ENCODE results near the gene PLPPR4. TPM values are rescaled to one million over a fixed set of nuclear protein-coding genes. Genes with fewer than 3 reads are reported as not detected.

PLPPR4 gene
- total RNA-seq, 1 donor from 2014 or later, result 0.09 TPM

GRCh38 chr1:99239690-99240089, 24.6 kb upstream of the PLPPR4 start:
- Histone ChIP-seq H3K9ac (no peak overlapping the region), H3K4me2 (no peak overlapping the region), H3K27ac (no peak overlapping the region), H3K4me1 (no peaks in the 10 kb centered on the region), H3F3A (ENCODE audit: low read depth) (no peaks in the 10 kb centered on the region), H4K20me1 (ENCODE audit: low read depth) (no peaks in the 10 kb centered on the region), H3K79me2 (ENCODE audit: low read depth) (no peaks in the 10 kb centered on the region), H3K36me3 (no peaks in the 10 kb centered on the region), H3K27me3 (no peaks in the 10 kb centered on the region), H3K9me3 (ENCODE audit: low read depth) (no peaks in the 10 kb centered on the region), H3K4me3 (no peak overlapping the region), H2AFZ (replicated peaks) (no peak overlapping the region)
- TF ChIP-seq EZH2phosphoT487 (IDR thresholded peaks at IDR 0.05) (no peak), EZH2 (IDR thresholded peaks at IDR 0.05) (no peak), CTCF (IDR thresholded peaks at IDR 0.05) (no peak)
- H3K9me3 Mint-ChIP-seq, result no peaks in the 10 kb centered on the region
- no peak overlapping the region for H3K4me3 Mint-ChIP-seq
- DNase-seq (ENCODE audit: low spot score), result no peak
- no peaks in the 10 kb centered on the region for H3K36me3 Mint-ChIP-seq
- H3K27me3 Mint-ChIP-seq (ENCODE audit: insufficient read depth, low read depth), result no peaks in the 10 kb centered on the region
- no peak overlapping the region for H3K27ac Mint-ChIP-seq
- peaks cover 2% of the 10 kb centered on the region for H3K4me1 Mint-ChIP-seq

- peaks cover 2% of the 10 kb centered on the region for H3K4me1 Mint-ChIP-seq
- Histone ChIP-seq H3K4me3 (no peak overlapping the region), H3K27me3 (no peaks in the 10 kb centered on the region), H3K4me1 (no peaks in the 10 kb centered on the region), H4K20me1 (ENCODE audit: low read depth) (no peaks in the 10 kb centered on the region), H3K79me2 (ENCODE audit: low read depth) (no peaks in the 10 kb centered on the region), H3K27ac (no peak overlapping the region), H3K36me3 (no peaks in the 10 kb centered on the region), H3K9me3 (ENCODE audit: low read depth) (no peaks in the 10 kb centered on the region), H3K9ac (no peak overlapping the region), H3F3A (ENCODE audit: low read depth) (no peaks in the 10 kb centered on the region), H3K4me2 (no peak overlapping the region), H2AFZ (replicated peaks) (no peak overlapping the region)
- H3K9me3 Mint-ChIP-seq, result peaks cover 2% of the 10 kb centered on the region
- no peak overlapping the region for H3K27ac Mint-ChIP-seq
- DNase-seq (ENCODE audit: low spot score), result no peak
- no peaks in the 10 kb centered on the region for H3K27me3 Mint-ChIP-seq (ENCODE audit: insufficient read depth, low read depth)
- H3K4me3 Mint-ChIP-seq, result no peak overlapping the region
- TF ChIP-seq EZH2phosphoT487 (IDR thresholded peaks at IDR 0.05) (no peak), CTCF (IDR thresholded peaks at IDR 0.05) (no peak), EZH2 (IDR thresholded peaks at IDR 0.05) (no peak)
- H3K36me3 Mint-ChIP-seq, result no peaks in the 10 kb centered on the region
Measured at GRCh38 chr1:99240621-99241020, 23.7 kb upstream of the PLPPR4 start.

GRCh38 chr1:99246152-99246551, 18.1 kb upstream of the PLPPR4 start:
- DNase-seq (ENCODE audit: low spot score), result no peak
- H3K4me1 Mint-ChIP-seq, result peaks cover 2% of the 10 kb centered on the region
- no peak overlapping the region for H3K4me3 Mint-ChIP-seq
- H3K9me3 Mint-ChIP-seq, result peaks cover 4% of the 10 kb centered on the region
- Histone ChIP-seq H3K9me3 (ENCODE audit: low read depth) (no peaks in the 10 kb centered on the region), H3K36me3 (no peaks in the 10 kb centered on the region), H3F3A (ENCODE audit: low read depth) (no peaks in the 10 kb centered on the region), H3K4me1 (no peaks in the 10 kb centered on the region), H3K4me3 (no peak overlapping the region), H3K4me2 (no peak overlapping the region), H3K79me2 (ENCODE audit: low read depth) (no peaks in the 10 kb centered on the region), H4K20me1 (ENCODE audit: low read depth) (no peaks in the 10 kb centered on the region), H3K27ac (no peak overlapping the region), H3K9ac (no peak overlapping the region), H2AFZ (replicated peaks) (no peak overlapping the region), H3K27me3 (no peaks in the 10 kb centered on the region)
- H3K27me3 Mint-ChIP-seq (ENCODE audit: insufficient read depth, low read depth), result no peaks in the 10 kb centered on the region
- no peak overlapping the region for H3K27ac Mint-ChIP-seq
- TF ChIP-seq EZH2 (IDR thresholded peaks at IDR 0.05) (no peak), CTCF (IDR thresholded peaks at IDR 0.05) (no peak), EZH2phosphoT487 (IDR thresholded peaks at IDR 0.05) (no peak)
- H3K36me3 Mint-ChIP-seq, result no peaks in the 10 kb centered on the region
